GM18873 (cell line): ENCODE data around the gene PTPMT1.

ENCODE experiments used
- ATAC-seq: cut with Tn5 transposase; IDR thresholded peaks from one replicate; pipeline ENCODE4 v1.9.1; 2021; ENCODE audit warnings: mild to moderate bottlenecking, moderate library complexity, moderate number of reproducible peaks; ENCODE audit not compliant: unreplicated experiment, low FRiP score

The PTPMT1 gene

GRCh38 chr11:47603295-47603694 lies 37.9 kb downstream of the PTPMT1 start:
- ATAC-seq, result no peak

- no peak for ATAC-seq
Observed at GRCh38 chr11:47605921-47606320, 40.5 kb downstream of the PTPMT1 start.

GRCh38 chr11:47606731-47607130 lies 41.3 kb downstream of the PTPMT1 start:
- no peak for ATAC-seq

GRCh38 chr11:47607380-47607779 lies 42.0 kb downstream of the PTPMT1 start:
- no peak for ATAC-seq

- ATAC-seq, result no peak
Observed at GRCh38 chr11:47609675-47610074, 44.3 kb downstream of the PTPMT1 start.

- peak; percentile 74 for ATAC-seq
Observed at GRCh38 chr11:47611348-47611794, 46.0 kb downstream of the PTPMT1 start.

GRCh38 chr11:47615249-47615648 lies 49.9 kb downstream of the PTPMT1 start:
- no peak for ATAC-seq

GRCh38 chr11:47616726-47617416 lies 51.5 kb downstream of the PTPMT1 start:
- no peak for ATAC-seq

- ATAC-seq, result no peak
Observed at GRCh38 chr11:47617417-47617809, 52.0 kb downstream of the PTPMT1 start.

- ATAC-seq, result no peak
Observed at GRCh38 chr11:47620836-47621378, 55.5 kb downstream of the PTPMT1 start.
